Keratinocyte (primary cell): ENCODE measurements around the gene KDSR. TPM values are rescaled to one million over a fixed set of nuclear protein-coding genes. Genes with fewer than 3 reads are reported as not detected.
A peak's percentile ranks its signal among the peaks of the same experiment; 100 is the strongest.

Source experiments
- DNase-seq: peaks from one replicate; pipeline ENCODE4 v3.0.0-alpha.2; 2011; ENCODE audit warnings: low read depth, missing footprints, low spot score
- FAIRE-seq: peaks from 2 replicates; lab custom pipeline; 2011; peaks lifted over from hg19 to GRCh38; lab: Jason Lieb, UNC
- H2AFZ ChIP-seq: 2 replicates; pipeline ENCODE4 v1.6.0; 2012; ENCODE audit warnings: low read length, control low read depth, inconsistent platforms; ENCODE audit not compliant: control insufficient read depth
- H3K27ac ChIP-seq: 2 replicates; pipeline ENCODE4 v1.5.1; 2011; ENCODE audit warnings: low read length; ENCODE audit not compliant: control insufficient read depth, insufficient read depth
- H3K27me3 ChIP-seq: 3 replicates; pipeline ENCODE4 v1.6.0; 2011; ENCODE audit warnings: low read length; ENCODE audit not compliant: control insufficient read depth, insufficient read depth; ENCODE audit errors: extremely low read depth
- H3K36me3 ChIP-seq, 2 experiments: 2 replicates in 1 of 2; 3 replicates in 1 of 2; pipeline ENCODE4 v1.5.1; 2011; ENCODE audit warnings: low read length in 2 of 2, mild to moderate bottlenecking in 1 of 2; ENCODE audit not compliant: control insufficient read depth in 2 of 2, insufficient read depth in 2 of 2; ENCODE audit errors: extremely low read depth in 1 of 2
- H3K4me1 ChIP-seq: 3 replicates; pipeline ENCODE4 v1.5.1; 2011; ENCODE audit warnings: low read length; ENCODE audit not compliant: control insufficient read depth, insufficient read depth; ENCODE audit errors: extremely low read depth
- H3K4me2 ChIP-seq: 3 replicates; pipeline ENCODE4 v1.6.0; 2011; ENCODE audit warnings: low read depth, low read length; ENCODE audit not compliant: control insufficient read depth, insufficient read depth; ENCODE audit errors: extremely low read depth
- H3K4me3 ChIP-seq, 3 experiments: fragments of 200-600 bp in 1 of 3; sonication (generic) in 1 of 3; 2 replicates in 2 of 3; 3 replicates in 1 of 3; pipeline ENCODE4 v1.5.1; 2011 to 2016; ENCODE audit warnings: low read length in 3 of 3, mild to moderate bottlenecking in 3 of 3, control low read depth in 2 of 3, inconsistent platforms in 1 of 3, low read depth in 1 of 3, mixed read lengths in 1 of 3, mixed run types in 1 of 3, moderate library complexity in 1 of 3; ENCODE audit not compliant: control insufficient read depth in 2 of 3, insufficient read depth in 2 of 3; ENCODE audit errors: extremely low read depth in 1 of 3
- H3K79me2 ChIP-seq: 2 replicates; pipeline ENCODE4 v1.6.0; 2012; ENCODE audit warnings: low read length; ENCODE audit not compliant: control insufficient read depth, insufficient read depth
- H3K9ac ChIP-seq: 3 replicates; pipeline ENCODE4 v1.6.0; 2011; ENCODE audit warnings: low read length; ENCODE audit not compliant: control insufficient read depth, insufficient read depth; ENCODE audit errors: extremely low read depth
- H3K9me1 ChIP-seq: 3 replicates; pipeline ENCODE4 v1.6.0; 2011; ENCODE audit warnings: low read length; ENCODE audit not compliant: control insufficient read depth, insufficient read depth; ENCODE audit errors: extremely low read depth
- H3K9me3 ChIP-seq: 2 replicates; pipeline ENCODE4 v1.5.1; 2012; ENCODE audit warnings: low read depth, low read length; ENCODE audit not compliant: control insufficient read depth
- H4K20me1 ChIP-seq: 3 replicates; pipeline ENCODE4 v1.6.0; 2011; ENCODE audit warnings: low read length; ENCODE audit not compliant: control insufficient read depth, insufficient read depth; ENCODE audit errors: extremely low read depth
- EZH2 ChIP-seq: IDR thresholded peaks from one replicate; pipeline ENCODE4 v1.6.1; 2012; ENCODE audit warnings: inconsistent platforms, mild to moderate bottlenecking, low read length, moderate library complexity
- dilution Hi-C: fragments of 300-500 bp; cut with MboI; formaldehyde crosslinking; loops from one replicate; pipeline ENCODE4 v1.7.0; 2020; ENCODE audit warnings: low sequenced_read_pairs; ENCODE audit not compliant: extremely low pct_ligation_motif_present
- polyA plus RNA-seq, 5 experiments: library from polyadenylated mRNA; depleted of rRNA in 3 of 5; stranded (reverse) in 3 of 5; stranded (forward) in 1 of 5; unstranded in 1 of 5; fragments of >200 nt; gene quantifications; 1 replicate in 1 of 5; 2 replicates in 3 of 5; 3 replicates in 1 of 5; pipeline versions ENCODE4 v1.2.1 to v1.2.3, GENCODE V29; 2011 to 2012; ENCODE audit warnings: missing spikeins in 2 of 5, low read depth in 1 of 5, low replicate concordance in 1 of 5
- TF ChIP-seq, protein P1 (sequence below), 3 experiments: IDR thresholded peaks in 1 of 3; conservative IDR thresholded peaks in 1 of 3; optimal IDR thresholded peaks in 1 of 3; 2 replicates in 2 of 3; 3 replicates in 1 of 3; pipeline versions ENCODE3 to v1.5.1; 2011; ENCODE audit warnings: low read length in 3 of 3, mild to moderate bottlenecking in 3 of 3, moderate library complexity in 2 of 3, control low read depth in 1 of 3, inconsistent platforms in 1 of 3; ENCODE audit not compliant: insufficient read depth in 2 of 3; ENCODE audit errors: extremely low read depth in 1 of 3

The KDSR gene
- polyA plus RNA-seq, 1 donor (not counting 4 experiments of a cell fraction or from before 2014, with no cell fraction given) = 68.6 TPM

DNA sequence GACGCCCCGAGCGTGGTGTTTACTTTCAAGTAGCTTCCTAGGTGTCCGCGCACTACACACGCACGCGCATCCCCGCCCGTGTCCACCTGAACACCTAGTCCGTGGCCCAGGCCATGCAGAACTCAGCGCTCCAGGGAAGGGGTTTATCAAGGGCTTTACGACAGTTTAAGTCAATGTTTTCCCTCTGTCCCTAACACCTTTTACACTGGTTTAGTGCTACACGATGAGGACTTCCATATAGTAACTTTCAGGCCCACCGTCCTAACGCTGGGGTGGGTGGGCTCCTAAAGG, 46.1 kb downstream of the KDSR start:
- FAIRE-seq (no peak), DNase-seq (no peak)
- no peaks in the 10 kb centered on the region for H3K79me2 ChIP-seq
- H3K27ac ChIP-seq = peak overlapping the region; percentile 39
- H3K36me3 ChIP-seq = no peaks in the 10 kb centered on the region
- dilution Hi-C loops = loop anchor here (25.0 kb wide), 1 partner anchor 309 kb away; no protein-coding TSS in a partner anchor
- no peaks in the 10 kb centered on the region for H3K9me3 ChIP-seq
- no peaks in the 10 kb centered on the region for H3K9me1 ChIP-seq
- peak overlapping the region; percentile 76 for H3K9ac ChIP-seq
- TF ChIP-seq EZH2 = no peak
- TF ChIP-seq, protein P1, sequence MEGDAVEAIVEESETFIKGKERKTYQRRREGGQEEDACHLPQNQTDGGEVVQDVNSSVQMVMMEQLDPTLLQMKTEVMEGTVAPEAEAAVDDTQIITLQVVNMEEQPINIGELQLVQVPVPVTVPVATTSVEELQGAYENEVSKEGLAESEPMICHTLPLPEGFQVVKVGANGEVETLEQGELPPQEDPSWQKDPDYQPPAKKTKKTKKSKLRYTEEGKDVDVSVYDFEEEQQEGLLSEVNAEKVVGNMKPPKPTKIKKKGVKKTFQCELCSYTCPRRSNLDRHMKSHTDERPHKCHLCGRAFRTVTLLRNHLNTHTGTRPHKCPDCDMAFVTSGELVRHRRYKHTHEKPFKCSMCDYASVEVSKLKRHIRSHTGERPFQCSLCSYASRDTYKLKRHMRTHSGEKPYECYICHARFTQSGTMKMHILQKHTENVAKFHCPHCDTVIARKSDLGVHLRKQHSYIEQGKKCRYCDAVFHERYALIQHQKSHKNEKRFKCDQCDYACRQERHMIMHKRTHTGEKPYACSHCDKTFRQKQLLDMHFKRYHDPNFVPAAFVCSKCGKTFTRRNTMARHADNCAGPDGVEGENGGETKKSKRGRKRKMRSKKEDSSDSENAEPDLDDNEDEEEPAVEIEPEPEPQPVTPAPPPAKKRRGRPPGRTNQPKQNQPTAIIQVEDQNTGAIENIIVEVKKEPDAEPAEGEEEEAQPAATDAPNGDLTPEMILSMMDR (optimal IDR thresholded peaks at IDR 0.05 in 1 of 3, IDR thresholded peaks at IDR 0.05 in 1 of 3, conservative IDR thresholded peaks at IDR 0.05 in 1 of 3; ENCODE audit: extremely low read depth in 1 of 3, insufficient read depth in 2 of 3, low read length in 3 of 3) = no peak
- H3K4me3 ChIP-seq = peak overlapping the region; percentile 49 to 63 (median 60)
- H3K4me1 ChIP-seq = peaks cover 20% of the 10 kb centered on the region
- peaks cover 10% of the 10 kb centered on the region for H3K27me3 ChIP-seq
- peak overlapping the region; percentile 80 for H3K4me2 ChIP-seq
- peak overlapping the region; percentile 82 for H2AFZ ChIP-seq
- no peaks in the 10 kb centered on the region for H4K20me1 ChIP-seq

GRCh38 chr18:63320123-63320974, 46.7 kb downstream of the KDSR start:
- peak overlapping the region; percentile 76 for H3K9ac ChIP-seq
- H3K9me1 ChIP-seq = no peaks in the 10 kb centered on the region
- no peaks in the 10 kb centered on the region for H3K9me3 ChIP-seq
- peak overlapping the region; percentile 82 for H2AFZ ChIP-seq
- H3K27me3 ChIP-seq = peaks cover 10% of the 10 kb centered on the region
- H3K4me3 ChIP-seq = peak overlapping the region; percentile 49 to 63 (median 60)
- H3K4me1 ChIP-seq = peaks cover 20% of the 10 kb centered on the region
- H3K79me2 ChIP-seq = no peaks in the 10 kb centered on the region
- no peaks in the 10 kb centered on the region for H4K20me1 ChIP-seq
- peak overlapping the region; percentile 80 for H3K4me2 ChIP-seq
- H3K36me3 ChIP-seq = no peaks in the 10 kb centered on the region
- no peak for FAIRE-seq
- H3K27ac ChIP-seq = peak overlapping the region; percentile 39
- TF ChIP-seq EZH2 = no peak
- TF ChIP-seq, protein P1 (optimal IDR thresholded peaks at IDR 0.05 in 1 of 3, IDR thresholded peaks at IDR 0.05 in 1 of 3, conservative IDR thresholded peaks at IDR 0.05 in 1 of 3; ENCODE audit: extremely low read depth in 1 of 3, insufficient read depth in 2 of 3, low read length in 3 of 3) = peak in 1 of 3 experiments; percentile 31
- DNase-seq = no peak
- dilution Hi-C loops = loop anchor here (25.0 kb wide), 1 partner anchor 308 kb away; no protein-coding TSS in a partner anchor
